Measurements from ENCODE around the gene RFX1. TPM values are rescaled to one million over a fixed set of nuclear protein-coding genes. Genes with fewer than 3 reads are reported as not detected.
"Not testable (repeated sequence)": the region's sequence is repeated elsewhere in the genome, so short reads cannot be mapped to it uniquely, and the experiment has no call there.

The RFX1 gene
- total and polyA plus RNA-seq, 3 experiments from 2014 or later, result 3.1 to 13.6 (median 13.0) TPM

GRCh38 chr19:13931391-13932148, 74.5 kb downstream of the RFX1 start:
- H3K4me1 Mint-ChIP-seq, result peaks cover 0 to 4% (median 2%) of the 10 kb centered on the region in 3 donors
- H3K27me3 Mint-ChIP-seq, result peaks cover 0 to 16% of the 10 kb centered on the region in 2 donors
- ChIA-PET POLR2A (interaction anchor here (0.6 kb wide), 1 partner anchor 71 kb away, joined by 3 read pairs; no protein-coding TSS in a partner anchor), CTCF (no interaction called here)
- H3K9me3 Mint-ChIP-seq, result no peaks in the 10 kb centered on the region
- Histone ChIP-seq H3K4me1 (ENCODE audit: insufficient read depth, low read length) (no peaks in the 10 kb centered on the region), H3K36me3 (ENCODE audit: insufficient read depth, low read length) (no peaks in the 10 kb centered on the region), H3K27ac (ENCODE audit: low read depth, low read length) (no peak overlapping the region), H3K9me3 (ENCODE audit: low read length) (no peaks in the 10 kb centered on the region), H3K27me3 (ENCODE audit: insufficient read depth, low read length, poor library complexity, severe bottlenecking) (no peaks in the 10 kb centered on the region), H3K4me3 (ENCODE audit: low read length) (no peak overlapping the region)
- peaks cover 2 to 17% (median 4%) of the 10 kb centered on the region in 3 donors for H3K36me3 Mint-ChIP-seq
- no peak overlapping the region for H3K4me3 Mint-ChIP-seq
- DNase-seq, result no peak
- H3K27ac Mint-ChIP-seq, result no peak overlapping the region

GRCh38 chr19:13930402-13930801, 75.7 kb downstream of the RFX1 start:
- no peaks in the 10 kb centered on the region for H3K4me1 ChIP-seq (ENCODE audit: insufficient read depth, low read length)
- DNase-seq, result no peak
- Mint-ChIP-seq H3K4me1 (peaks cover 0 to 4% (median 2%) of the 10 kb centered on the region in 3 donors), H3K9me3 (no peaks in the 10 kb centered on the region), H3K36me3 (peaks cover 3 to 24% (median 4%) of the 10 kb centered on the region in 3 donors), H3K27ac (no peak overlapping the region), H3K27me3 (peaks cover 0 to 16% of the 10 kb centered on the region in 2 donors), H3K4me3 (no peak overlapping the region)
- H3K27me3 ChIP-seq (ENCODE audit: insufficient read depth, low read length, poor library complexity, severe bottlenecking), result no peaks in the 10 kb centered on the region
- H3K36me3 ChIP-seq (ENCODE audit: insufficient read depth, low read length), result no peaks in the 10 kb centered on the region
- H3K4me3 ChIP-seq (ENCODE audit: low read length), result no peak overlapping the region
- ChIA-PET CTCF (no interaction called here), POLR2A (no interaction called here)
- no peak overlapping the region for H3K27ac ChIP-seq (ENCODE audit: low read depth, low read length)
- no peaks in the 10 kb centered on the region for H3K9me3 ChIP-seq (ENCODE audit: low read length)

GRCh38 chr19:13929956-13930355, 76.2 kb downstream of the RFX1 start:
- H3K27ac Mint-ChIP-seq, result no peak overlapping the region
- no peak overlapping the region for H3K4me3 Mint-ChIP-seq
- H3K27me3 Mint-ChIP-seq, result peaks cover 0 to 15% of the 10 kb centered on the region in 2 donors
- H3K4me1 ChIP-seq (ENCODE audit: insufficient read depth, low read length), result no peaks in the 10 kb centered on the region
- ChIA-PET POLR2A (no interaction called here), CTCF (no interaction called here)
- DNase-seq, result no peak
- H3K4me1 Mint-ChIP-seq, result peaks cover 0 to 4% (median 2%) of the 10 kb centered on the region in 3 donors
- H3K36me3 Mint-ChIP-seq, result peaks cover 3 to 27% (median 4%) of the 10 kb centered on the region in 3 donors
- no peaks in the 10 kb centered on the region for H3K36me3 ChIP-seq (ENCODE audit: insufficient read depth, low read length)
- H3K27me3 ChIP-seq (ENCODE audit: insufficient read depth, low read length, poor library complexity, severe bottlenecking), result no peaks in the 10 kb centered on the region
- H3K4me3 ChIP-seq (ENCODE audit: low read length), result no peak overlapping the region
- H3K9me3 Mint-ChIP-seq, result no peaks in the 10 kb centered on the region
- no peak overlapping the region for H3K27ac ChIP-seq (ENCODE audit: low read depth, low read length)
- no peaks in the 10 kb centered on the region for H3K9me3 ChIP-seq (ENCODE audit: low read length)

GRCh38 chr19:13929340-13929739, 76.8 kb downstream of the RFX1 start:
- Mint-ChIP-seq H3K4me3 (no peak overlapping the region), H3K27ac (no peak overlapping the region), H3K36me3 (peaks cover 4 to 31% (median 5%) of the 10 kb centered on the region in 3 donors), H3K9me3 (no peaks in the 10 kb centered on the region), H3K4me1 (peaks cover 0 to 4% (median 2%) of the 10 kb centered on the region in 3 donors), H3K27me3 (peaks cover 0 to 9% of the 10 kb centered on the region in 2 donors)
- CTCF ChIA-PET, result no interaction called here
- no peaks in the 10 kb centered on the region for H3K4me1 ChIP-seq (ENCODE audit: insufficient read depth, low read length)
- no peak for DNase-seq
- POLR2A ChIA-PET, result no interaction called here
- H3K27me3 ChIP-seq (ENCODE audit: insufficient read depth, low read length, poor library complexity, severe bottlenecking), result no peaks in the 10 kb centered on the region
- no peaks in the 10 kb centered on the region for H3K36me3 ChIP-seq (ENCODE audit: insufficient read depth, low read length)
- H3K4me3 ChIP-seq (ENCODE audit: low read length), result no peak overlapping the region
- H3K9me3 ChIP-seq (ENCODE audit: low read length), result no peaks in the 10 kb centered on the region
- H3K27ac ChIP-seq (ENCODE audit: low read depth, low read length), result no peak overlapping the region

GRCh38 chr19:13926715-13927114, 79.4 kb downstream of the RFX1 start:
- no peaks in the 10 kb centered on the region for H3K27me3 ChIP-seq (ENCODE audit: insufficient read depth, low read length, poor library complexity, severe bottlenecking)
- H3K4me3 Mint-ChIP-seq, result no peak overlapping the region
- POLR2A ChIA-PET, result interaction anchor here (0.5 to 1.4 kb wide), 2 partner anchors 105 to 311 kb away, joined by 4 to 8 read pairs; partner anchors contain the start of gene IL27RA
- no peaks in the 10 kb centered on the region for H3K9me3 ChIP-seq (ENCODE audit: low read length)
- CTCF ChIA-PET, result no interaction called here
- no peak overlapping the region for H3K4me3 ChIP-seq (ENCODE audit: low read length)
- no peak for DNase-seq
- no peaks in the 10 kb centered on the region for H3K4me1 Mint-ChIP-seq
- H3K27ac ChIP-seq (ENCODE audit: low read depth, low read length), result no peak overlapping the region
- H3K27ac Mint-ChIP-seq, result peak overlapping the region in 1 of 8 donors; percentile 83
- H3K36me3 ChIP-seq (ENCODE audit: insufficient read depth, low read length), result no peaks in the 10 kb centered on the region
- peaks cover 11 to 51% (median 13%) of the 10 kb centered on the region in 3 donors for H3K36me3 Mint-ChIP-seq
- H3K4me1 ChIP-seq (ENCODE audit: insufficient read depth, low read length), result no peaks in the 10 kb centered on the region
- H3K27me3 Mint-ChIP-seq, result no peaks in the 10 kb centered on the region
- no peaks in the 10 kb centered on the region for H3K9me3 Mint-ChIP-seq

GRCh38 chr19:13926010-13926409, 80.1 kb downstream of the RFX1 start:
- ChIA-PET POLR2A (interaction anchor here (1.4 kb wide), 1 partner anchor 106 kb away, joined by 4 read pairs; the partner anchor contains the start of gene IL27RA), CTCF (no interaction called here)
- DNase-seq, result no peak
- Mint-ChIP-seq H3K4me3 (no peak overlapping the region), H3K36me3 (peaks cover 15 to 58% (median 18%) of the 10 kb centered on the region in 3 donors), H3K9me3 (no peaks in the 10 kb centered on the region), H3K27me3 (no peaks in the 10 kb centered on the region), H3K4me1 (peaks cover 0 to 3% (median 3%) of the 10 kb centered on the region in 3 donors), H3K27ac (no peak overlapping the region)
- peaks cover 1% of the 10 kb centered on the region for H3K9me3 ChIP-seq (ENCODE audit: low read length)
- H3K27me3 ChIP-seq (ENCODE audit: insufficient read depth, low read length, poor library complexity, severe bottlenecking), result no peaks in the 10 kb centered on the region
- no peaks in the 10 kb centered on the region for H3K4me1 ChIP-seq (ENCODE audit: insufficient read depth, low read length)
- peaks cover 3% of the 10 kb centered on the region for H3K36me3 ChIP-seq (ENCODE audit: insufficient read depth, low read length)
- H3K4me3 ChIP-seq (ENCODE audit: low read length), result no peak overlapping the region
- no peak overlapping the region for H3K27ac ChIP-seq (ENCODE audit: low read depth, low read length)

GRCh38 chr19:13923194-13923987, 82.7 kb downstream of the RFX1 start:
- H3K36me3 ChIP-seq (ENCODE audit: insufficient read depth, low read length), result peaks cover 8% of the 10 kb centered on the region

GRCh38 chr19:13922118-13922517, 84.0 kb downstream of the RFX1 start:
- H3K9me3 Mint-ChIP-seq; H3K36me3 ChIP-seq (ENCODE audit: insufficient read depth, low read length); H3K9me3 ChIP-seq (ENCODE audit: low read length); H3K4me1 Mint-ChIP-seq; H3K4me1 ChIP-seq (ENCODE audit: insufficient read depth, low read length); H3K27me3 ChIP-seq (ENCODE audit: insufficient read depth, low read length, poor library complexity, severe bottlenecking); CTCF ChIA-PET; H3K4me3 Mint-ChIP-seq; H3K27me3 Mint-ChIP-seq; POLR2A ChIA-PET; H3K27ac ChIP-seq (ENCODE audit: low read depth, low read length); H3K4me3 ChIP-seq (ENCODE audit: low read length); DNase-seq: not testable (repeated sequence)
- Mint-ChIP-seq H3K36me3 (peaks cover 14 to 65% (median 16%) of the 10 kb centered on the region in 3 donors), H3K27ac (peak overlapping the region in 2 of 8 donors; percentile 15 to 17)

More at GRCh38 chr19:13923194-13923987, 82.7 kb downstream of the RFX1 start:
- no peak for DNase-seq
- H3K4me3 Mint-ChIP-seq, result no peak overlapping the region
- peaks cover 16 to 65% (median 19%) of the 10 kb centered on the region in 3 donors for H3K36me3 Mint-ChIP-seq
- H3K9me3 Mint-ChIP-seq, result no peaks in the 10 kb centered on the region
- no peak overlapping the region for H3K27ac ChIP-seq (ENCODE audit: low read depth, low read length)
- peaks cover 0 to 4% (median 3%) of the 10 kb centered on the region in 3 donors for H3K4me1 Mint-ChIP-seq
- H3K27me3 ChIP-seq (ENCODE audit: insufficient read depth, low read length, poor library complexity, severe bottlenecking), result no peaks in the 10 kb centered on the region
- H3K27ac Mint-ChIP-seq, result peak overlapping the region in 2 of 8 donors; percentile 78 to 90
- no peaks in the 10 kb centered on the region for H3K27me3 Mint-ChIP-seq
- H3K9me3 ChIP-seq (ENCODE audit: low read length), result peaks cover 5% of the 10 kb centered on the region
- CTCF ChIA-PET, result no interaction called here
- POLR2A ChIA-PET, result no interaction called here
- H3K4me3 ChIP-seq (ENCODE audit: low read length), result no peak overlapping the region
- H3K4me1 ChIP-seq (ENCODE audit: insufficient read depth, low read length), result no peaks in the 10 kb centered on the region

Data from CD8-positive, alpha-beta memory T cell (primary cell).